ENCODE data around the gene PYGL. TPM values are rescaled to one million over a fixed set of nuclear protein-coding genes. Genes with fewer than 3 reads are reported as not detected.

The PYGL gene
- total RNA-seq, 2 experiments from 2014 or later: 1.6 to 1.7 TPM

DNA sequence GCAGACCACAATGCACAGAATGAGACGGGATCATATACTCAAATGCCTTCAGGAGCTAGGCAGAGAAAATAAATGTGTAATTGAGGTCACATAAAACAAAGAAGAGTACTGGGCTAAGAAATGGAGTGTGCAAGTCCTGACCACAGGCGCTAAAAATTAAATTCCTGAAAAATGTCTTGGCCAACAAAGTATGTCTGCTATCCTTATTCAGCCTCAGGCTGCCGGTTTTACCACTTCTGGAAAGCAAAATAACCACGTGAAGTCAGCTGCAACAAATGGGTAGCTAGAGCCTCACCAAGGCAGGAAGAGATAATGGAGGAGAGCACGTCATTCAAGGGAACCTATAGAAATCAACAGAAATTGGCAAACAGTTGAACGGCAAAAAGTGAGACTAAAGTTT, 3.1 kb downstream of the PYGL start:
- Mint-ChIP-seq H3K27ac (no peak overlapping the region), H3K4me1 (ENCODE audit: low read depth) (peaks cover 12% of the 10 kb centered on the region), H3K27me3 (peaks cover 34% of the 10 kb centered on the region), H3K4me3 (no peak overlapping the region), H3K9me3 (no peaks in the 10 kb centered on the region), H3K36me3 (ENCODE audit: low read depth) (no peaks in the 10 kb centered on the region)
- intact Hi-C loops (cut with micrococcal nuclease): loop anchor here (10.0 kb wide), 1 partner anchor 264 kb away; no protein-coding TSS in a partner anchor
- DNase-seq (no peak), ATAC-seq (no peak)
- TF ChIP-seq, protein P1, sequence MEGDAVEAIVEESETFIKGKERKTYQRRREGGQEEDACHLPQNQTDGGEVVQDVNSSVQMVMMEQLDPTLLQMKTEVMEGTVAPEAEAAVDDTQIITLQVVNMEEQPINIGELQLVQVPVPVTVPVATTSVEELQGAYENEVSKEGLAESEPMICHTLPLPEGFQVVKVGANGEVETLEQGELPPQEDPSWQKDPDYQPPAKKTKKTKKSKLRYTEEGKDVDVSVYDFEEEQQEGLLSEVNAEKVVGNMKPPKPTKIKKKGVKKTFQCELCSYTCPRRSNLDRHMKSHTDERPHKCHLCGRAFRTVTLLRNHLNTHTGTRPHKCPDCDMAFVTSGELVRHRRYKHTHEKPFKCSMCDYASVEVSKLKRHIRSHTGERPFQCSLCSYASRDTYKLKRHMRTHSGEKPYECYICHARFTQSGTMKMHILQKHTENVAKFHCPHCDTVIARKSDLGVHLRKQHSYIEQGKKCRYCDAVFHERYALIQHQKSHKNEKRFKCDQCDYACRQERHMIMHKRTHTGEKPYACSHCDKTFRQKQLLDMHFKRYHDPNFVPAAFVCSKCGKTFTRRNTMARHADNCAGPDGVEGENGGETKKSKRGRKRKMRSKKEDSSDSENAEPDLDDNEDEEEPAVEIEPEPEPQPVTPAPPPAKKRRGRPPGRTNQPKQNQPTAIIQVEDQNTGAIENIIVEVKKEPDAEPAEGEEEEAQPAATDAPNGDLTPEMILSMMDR (IDR thresholded peaks at IDR 0.05): no peak
- CTCF ChIA-PET: no interaction called here
- POLR2A ChIA-PET: no interaction called here

DNA sequence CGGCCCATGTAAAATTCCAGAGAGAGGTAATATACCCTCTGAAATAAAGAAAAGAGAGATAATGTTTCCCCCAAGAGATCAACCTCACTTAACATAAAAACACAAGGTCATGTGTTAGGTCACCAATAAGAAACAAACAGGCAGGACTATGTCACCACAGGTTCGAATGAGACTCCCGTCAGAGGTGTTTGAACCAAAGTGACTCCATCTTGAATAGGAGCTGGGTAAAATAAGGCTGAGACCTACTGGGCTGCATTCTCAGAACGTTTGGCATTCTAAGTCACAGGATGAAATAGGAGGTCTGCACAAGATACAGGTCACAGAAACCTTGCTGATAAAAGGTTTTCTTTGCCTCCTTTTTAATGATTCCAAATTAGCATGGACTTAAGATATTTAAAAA, 6.5 kb downstream of the PYGL start:
- no peak for ATAC-seq
- Mint-ChIP-seq H3K27ac (no peak overlapping the region), H3K9me3 (no peaks in the 10 kb centered on the region), H3K4me1 (ENCODE audit: low read depth) (peaks cover 3% of the 10 kb centered on the region), H3K4me3 (no peak overlapping the region), H3K36me3 (ENCODE audit: low read depth) (no peaks in the 10 kb centered on the region), H3K27me3 (peaks cover 19% of the 10 kb centered on the region)
- POLR2A ChIA-PET: no interaction called here
- CTCF ChIA-PET: no interaction called here
- TF ChIP-seq, protein P1 (IDR thresholded peaks at IDR 0.05): no peak
- no peak for DNase-seq
- intact Hi-C loops (cut with micrococcal nuclease): no loop called here

DNA sequence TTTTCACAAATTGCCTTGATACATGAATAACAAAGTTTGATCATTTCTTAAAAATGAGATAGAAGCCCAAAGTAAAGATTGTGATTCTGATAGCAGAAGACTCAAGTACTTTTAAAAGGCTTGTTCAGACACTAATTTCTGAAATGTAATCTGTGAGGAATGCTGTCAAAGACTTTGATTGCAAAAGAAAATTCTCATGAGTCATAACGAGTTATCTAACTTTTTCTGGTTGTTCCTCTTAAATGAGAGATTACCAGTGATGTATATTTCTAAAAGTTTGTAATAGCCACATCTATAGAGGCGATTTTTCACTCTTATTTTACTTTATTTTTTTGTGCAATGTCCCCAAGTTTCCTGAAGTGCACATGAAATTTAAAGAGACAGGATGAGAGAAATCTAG, 7.0 kb downstream of the PYGL start:
- peaks cover 3% of the 10 kb centered on the region for H3K4me1 Mint-ChIP-seq (ENCODE audit: low read depth)
- H3K9me3 Mint-ChIP-seq: no peaks in the 10 kb centered on the region
- H3K4me3 Mint-ChIP-seq: no peak overlapping the region
- ATAC-seq (no peak), DNase-seq (no peak)
- CTCF ChIA-PET: no interaction called here
- intact Hi-C loops (cut with micrococcal nuclease): no loop called here
- H3K27ac Mint-ChIP-seq: no peak overlapping the region
- TF ChIP-seq, protein P1 (IDR thresholded peaks at IDR 0.05): no peak
- POLR2A ChIA-PET: interaction anchor here (0.8 kb wide), 1 partner anchor 201 kb away, joined by 3 read pairs; no protein-coding TSS in a partner anchor
- no peaks in the 10 kb centered on the region for H3K36me3 Mint-ChIP-seq (ENCODE audit: low read depth)
- peaks cover 15% of the 10 kb centered on the region for H3K27me3 Mint-ChIP-seq

DNA sequence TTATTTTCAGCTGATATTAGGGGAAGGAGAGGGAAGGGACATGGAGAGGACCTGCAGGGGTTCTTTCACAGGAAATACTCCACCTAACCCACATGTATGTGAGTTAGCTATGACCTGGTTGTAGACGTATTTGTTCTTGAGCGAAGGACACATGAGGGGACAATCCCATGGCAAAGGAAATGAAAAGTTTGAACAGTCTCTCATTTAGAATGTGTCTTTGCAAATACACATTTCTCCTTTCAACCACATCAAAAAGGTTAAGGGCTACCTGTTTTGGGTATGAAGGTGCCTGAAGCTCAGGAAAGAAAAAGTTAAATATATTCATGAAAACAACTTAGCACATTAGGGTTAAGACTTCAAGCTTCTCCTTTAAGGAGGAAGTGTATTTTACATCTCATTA, 7.4 kb downstream of the PYGL start:
- peaks cover 3% of the 10 kb centered on the region for H3K4me1 Mint-ChIP-seq (ENCODE audit: low read depth)
- H3K36me3 Mint-ChIP-seq (ENCODE audit: low read depth): no peaks in the 10 kb centered on the region
- ChIA-PET CTCF (no interaction called here), POLR2A (interaction anchor here (0.8 kb wide), 1 partner anchor 200 kb away, joined by 3 read pairs; no protein-coding TSS in a partner anchor)
- H3K4me3 Mint-ChIP-seq: no peak overlapping the region
- TF ChIP-seq, protein P1 (IDR thresholded peaks at IDR 0.05): no peak
- DNase-seq: no peak
- ATAC-seq: no peak
- peaks cover 13% of the 10 kb centered on the region for H3K27me3 Mint-ChIP-seq
- no peak overlapping the region for H3K27ac Mint-ChIP-seq
- intact Hi-C loops (cut with micrococcal nuclease): no loop called here
- no peaks in the 10 kb centered on the region for H3K9me3 Mint-ChIP-seq

DNA sequence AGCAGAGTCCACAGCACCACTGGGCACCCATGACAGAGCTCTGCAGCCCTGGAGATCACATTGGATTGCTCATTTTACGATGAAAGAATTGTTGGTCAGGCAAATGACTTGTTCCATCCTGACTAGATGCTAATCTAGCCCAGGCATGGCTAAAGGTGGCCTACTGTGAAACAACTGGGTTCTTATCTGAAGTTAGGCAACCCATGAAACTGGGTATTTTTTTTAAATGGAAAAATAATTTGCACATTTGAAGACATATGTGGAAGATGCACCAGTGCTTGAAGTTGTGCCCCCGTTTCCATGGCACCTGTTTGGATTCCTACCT, 8.3 kb downstream of the PYGL start:
- intact Hi-C loops (cut with micrococcal nuclease): no loop called here
- no peak overlapping the region for H3K27ac Mint-ChIP-seq
- CTCF ChIA-PET: no interaction called here
- DNase-seq (no peak), ATAC-seq (no peak)
- H3K9me3 Mint-ChIP-seq: no peaks in the 10 kb centered on the region
- POLR2A ChIA-PET: no interaction called here
- no peak overlapping the region for H3K4me3 Mint-ChIP-seq
- H3K36me3 Mint-ChIP-seq (ENCODE audit: low read depth): no peaks in the 10 kb centered on the region
- peaks cover 9% of the 10 kb centered on the region for H3K27me3 Mint-ChIP-seq
- peaks cover 3% of the 10 kb centered on the region for H3K4me1 Mint-ChIP-seq (ENCODE audit: low read depth)
- TF ChIP-seq, protein P1 (IDR thresholded peaks at IDR 0.05): no peak

All from activated CD8-positive, alpha-beta T cell treated with anti-CD3 and anti-CD28 coated beads for 36 hours (primary cell).